ENCODE data around the gene RNF227.
"Not testable (repeated sequence)": the region's sequence is repeated elsewhere in the genome, so short reads cannot be mapped to it uniquely, and the experiment has no call there.

The RNF227 gene

DNA sequence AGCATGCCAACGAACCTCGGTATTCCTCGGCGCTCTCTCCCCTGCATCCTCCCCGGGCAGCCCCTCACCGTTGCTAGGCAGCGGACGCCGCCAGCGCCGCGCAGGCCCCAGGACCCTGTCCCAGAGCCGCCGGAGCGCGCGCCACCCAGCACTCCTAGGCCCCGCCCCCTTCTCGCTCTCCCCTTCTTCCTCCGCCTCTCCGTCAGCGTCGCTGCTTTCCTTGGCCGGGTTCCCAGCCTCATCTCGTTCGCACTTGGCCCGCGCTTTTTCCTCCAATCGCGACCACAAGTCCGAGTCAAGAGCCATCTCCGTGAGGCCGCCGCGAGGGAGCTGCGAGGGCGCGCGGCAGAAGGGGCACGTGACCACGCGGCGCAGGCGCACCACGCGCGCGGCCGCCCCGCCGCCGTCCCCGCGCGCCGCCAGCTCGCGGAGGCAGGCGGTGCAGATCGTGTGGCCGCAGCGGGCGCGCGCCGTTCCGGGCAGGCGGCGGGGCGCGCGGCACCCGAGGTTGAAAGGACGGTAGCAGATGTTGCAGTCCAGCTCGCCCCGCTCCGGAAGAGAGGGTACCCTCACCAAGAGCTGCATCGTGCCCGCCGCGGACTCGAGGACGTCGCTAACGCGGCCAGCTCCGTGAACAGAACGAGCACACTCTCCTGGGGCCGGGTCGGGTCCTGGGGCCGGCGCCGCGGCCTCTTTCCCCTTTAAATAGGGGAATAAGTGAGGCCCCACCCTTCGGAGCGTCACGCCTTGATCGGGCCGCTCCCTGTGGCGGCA is at the start of gene RNF227:
Gene RNF227 (minus strand): TSS at position 679 of the 774 bp plus-strand sequence. CDS start 94 bp downstream, at position 585.
- DNase-seq = peak; percentile 93

DNA sequence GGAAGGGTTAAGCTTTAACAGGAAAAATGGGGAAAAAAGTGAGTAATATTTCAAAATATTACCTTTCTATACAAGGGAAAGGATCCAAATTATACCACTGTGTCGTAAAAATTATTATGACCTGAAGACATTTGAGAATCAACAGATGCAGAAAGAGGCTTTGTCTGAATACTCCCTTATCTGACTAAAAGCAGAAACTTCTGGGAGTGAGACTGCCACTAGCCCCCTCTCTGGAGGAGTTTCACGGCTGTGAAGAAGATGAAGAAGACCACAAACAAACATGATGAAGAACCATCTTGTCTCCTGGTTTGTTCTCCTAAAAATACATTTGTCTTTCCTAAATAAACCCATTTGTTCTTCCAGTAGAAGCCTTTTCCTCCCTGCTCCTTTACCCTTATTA is 45.3 kb upstream of the RNF227 start:
- no peak for DNase-seq

DNA sequence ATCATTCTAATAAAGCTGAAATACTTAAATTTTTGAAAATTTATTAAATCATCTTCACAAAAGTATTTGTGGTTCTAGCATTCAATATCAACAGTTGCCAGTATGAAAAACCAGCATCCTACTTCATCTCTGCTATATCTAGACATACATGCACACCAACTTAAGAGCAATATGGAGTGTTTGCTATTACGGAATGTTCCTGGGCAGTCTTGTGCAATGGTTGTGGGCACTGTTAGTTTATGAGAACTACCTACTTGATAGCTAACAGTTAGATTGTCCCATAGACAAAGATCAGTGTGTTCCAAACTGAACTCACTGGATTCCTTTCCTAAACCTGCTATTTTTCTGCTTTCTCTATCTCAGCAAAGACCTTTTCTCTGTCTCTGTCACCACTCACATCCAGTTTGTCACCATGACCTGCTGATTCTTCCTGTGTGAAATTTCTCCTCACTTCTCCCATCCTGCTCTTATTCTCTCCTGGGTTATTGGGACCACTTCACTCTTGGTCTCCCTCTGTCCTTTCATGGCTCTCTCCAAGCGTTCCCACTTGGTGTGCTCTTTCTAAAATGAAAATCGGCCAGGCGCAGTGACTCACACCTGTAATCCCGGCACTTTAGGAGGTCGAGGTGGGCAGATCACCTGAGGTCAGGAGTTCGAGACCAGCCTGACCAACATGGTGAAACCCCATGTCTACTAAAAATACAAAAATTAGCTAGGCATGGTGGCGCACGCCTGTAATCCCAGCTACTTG is 43.6 kb upstream of the RNF227 start:
- DNase-seq = no peak

DNA sequence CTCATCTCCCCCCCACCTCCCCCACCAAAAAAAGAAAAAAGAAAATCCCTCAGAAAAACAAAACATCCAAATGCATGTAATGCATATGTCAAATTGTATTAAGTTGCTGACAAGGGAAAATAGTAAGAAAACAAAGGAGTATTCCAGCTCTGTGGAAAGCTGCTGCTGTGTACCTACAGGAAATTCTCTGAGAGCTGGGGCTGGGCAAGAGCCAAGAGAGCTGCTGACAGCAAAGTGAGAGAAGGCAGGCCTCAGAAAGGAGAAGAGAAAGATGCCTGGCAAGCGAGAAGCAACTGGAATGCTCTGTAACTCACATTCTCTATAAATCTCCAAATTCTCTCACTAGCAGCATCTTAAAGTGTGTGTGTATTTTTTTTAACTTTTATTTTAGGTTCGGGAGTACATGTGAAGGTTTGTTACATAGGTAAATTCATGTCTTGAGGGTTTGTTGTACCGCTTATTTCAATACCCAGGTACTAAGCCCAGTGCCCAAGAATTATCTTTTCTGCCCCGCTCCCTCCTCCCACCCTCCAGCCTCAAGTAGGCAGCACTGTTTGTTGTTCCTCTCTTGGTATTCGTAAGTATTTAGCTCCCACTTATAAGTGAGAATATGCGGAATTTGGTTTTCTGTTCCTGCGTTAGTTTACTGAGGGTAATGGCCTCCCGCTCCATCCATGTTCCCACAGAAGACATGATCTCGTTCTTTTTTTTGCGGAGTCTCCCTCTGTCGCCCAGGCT is 40.3 kb upstream of the RNF227 start:
- no peak for DNase-seq

DNA sequence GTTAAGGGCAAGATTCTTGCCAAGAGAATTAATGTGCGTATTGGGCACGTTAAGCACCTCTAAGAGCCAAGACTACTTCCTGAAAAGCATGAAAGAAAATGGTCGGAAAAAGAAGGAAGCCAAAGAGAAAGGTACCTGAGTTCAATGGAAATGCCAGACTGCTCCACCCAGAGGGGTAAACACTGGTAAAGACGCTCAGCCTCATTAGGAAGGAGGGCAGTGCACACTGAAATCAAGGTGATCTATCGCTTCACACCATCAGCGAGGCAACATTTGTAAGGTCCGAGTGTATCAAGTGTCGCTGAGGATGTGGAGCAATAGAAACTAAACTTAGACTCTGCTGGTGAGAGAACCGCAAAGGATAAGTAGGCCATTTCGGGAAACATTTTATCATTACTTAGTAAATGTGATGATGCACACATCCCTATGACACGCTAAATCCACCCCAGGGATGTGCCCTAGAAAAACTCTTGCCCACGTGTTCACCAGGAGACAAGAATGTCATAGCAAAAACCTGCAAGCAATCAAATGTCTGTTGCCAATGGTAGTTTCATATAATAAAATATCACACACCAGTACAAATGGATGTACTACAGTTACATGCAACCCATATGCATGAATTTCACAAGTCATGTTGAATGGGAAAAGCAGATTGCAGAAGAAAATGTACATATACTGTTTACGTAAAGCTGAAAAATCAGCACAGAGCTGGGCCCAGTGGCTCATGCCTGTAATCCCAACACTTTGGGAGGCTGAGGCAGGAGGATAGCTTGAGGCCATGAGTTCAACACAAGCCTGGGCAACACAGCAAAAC is 39.5 kb upstream of the RNF227 start:
- no peak for DNase-seq

DNA sequence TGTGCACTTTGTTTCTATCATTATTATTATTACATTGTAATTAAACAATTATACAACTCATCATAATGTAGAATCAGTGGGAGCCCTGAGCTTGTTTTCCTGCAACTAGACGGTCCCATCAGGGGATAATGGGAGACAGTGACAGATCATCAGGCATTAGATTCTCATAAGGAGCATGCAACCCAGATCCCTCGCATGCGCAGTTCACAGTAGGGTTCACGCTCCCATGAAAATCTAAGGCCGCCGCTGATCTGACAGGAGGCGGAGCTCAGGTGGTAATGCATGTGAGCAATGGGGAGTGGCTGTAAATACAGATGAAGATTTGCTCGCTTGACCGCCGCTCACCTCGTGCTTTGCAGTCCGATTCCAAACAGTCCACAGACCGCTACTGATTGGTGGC is 37.2 kb upstream of the RNF227 start:
- DNase-seq = not testable (repeated sequence)

DNA sequence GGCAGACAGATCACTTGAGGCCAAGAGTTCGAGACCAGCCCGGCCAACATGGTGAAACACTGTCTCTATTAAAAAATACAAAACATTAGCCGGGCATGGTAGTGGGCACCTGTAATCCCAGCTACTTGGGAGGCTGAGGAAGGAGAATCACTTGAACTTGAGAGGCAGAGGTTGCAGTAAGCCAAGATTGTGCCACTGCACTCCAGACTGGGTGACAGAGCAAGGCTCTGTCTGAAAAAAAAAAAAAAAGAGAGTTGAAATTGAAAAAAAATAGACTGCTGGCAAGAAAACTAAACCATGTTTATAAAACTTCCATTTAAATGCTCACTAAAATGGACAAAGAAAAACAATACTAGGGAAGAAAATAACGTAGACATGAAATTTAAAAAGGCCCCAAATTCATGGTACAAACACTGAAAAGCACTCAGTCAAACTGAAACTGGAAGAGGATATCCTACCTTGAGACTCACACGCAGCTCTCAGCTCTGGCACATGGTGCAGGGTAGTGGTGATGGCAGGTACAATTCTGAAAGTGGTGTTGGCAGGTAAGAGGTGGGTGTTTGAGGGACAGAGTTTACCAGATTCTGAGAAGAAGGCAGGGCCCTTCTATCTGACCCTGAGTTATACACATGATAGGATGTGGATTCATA is 35.2 kb upstream of the RNF227 start:
- peak; percentile 51 to 57 for DNase-seq

DNA sequence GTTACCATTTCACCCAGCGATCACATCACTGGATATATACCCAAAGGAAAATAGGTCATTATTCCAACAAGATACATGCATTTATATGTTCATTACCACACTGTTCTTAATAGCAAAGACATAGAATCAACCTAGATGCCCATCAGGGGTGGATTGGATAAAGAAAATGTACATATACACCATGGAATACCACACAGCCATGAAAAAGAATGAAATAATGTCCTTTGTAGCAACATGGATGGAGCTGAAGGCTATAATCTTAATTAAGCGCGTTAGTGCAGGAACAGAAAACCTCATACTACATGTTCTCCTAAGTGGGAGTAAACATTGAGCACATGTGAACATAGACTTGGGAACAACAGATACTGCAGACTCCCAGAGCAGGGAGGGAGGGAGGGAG is 34.5 kb upstream of the RNF227 start:
- no peak for DNase-seq

DNA sequence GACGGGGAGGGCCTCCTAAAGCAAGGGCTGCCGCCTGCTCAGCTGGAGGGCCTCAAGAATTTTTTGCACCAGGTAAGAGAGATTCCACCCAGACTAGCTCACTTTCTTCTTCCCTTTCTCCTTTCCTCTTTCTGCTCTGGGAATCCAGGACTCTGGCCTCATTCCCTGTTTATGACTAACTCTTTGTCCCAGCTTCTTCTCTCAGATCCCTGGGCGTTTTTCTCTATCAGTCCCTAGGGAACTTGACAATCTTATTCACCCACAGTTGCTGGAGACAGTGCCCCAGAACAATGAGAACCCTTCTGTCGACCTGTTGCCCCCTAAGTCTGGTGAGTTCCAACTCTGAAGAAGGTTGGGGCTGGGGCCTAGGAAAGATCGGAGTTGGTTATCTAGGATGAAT is 31.6 kb upstream of the RNF227 start:
- no peak for DNase-seq

DNA sequence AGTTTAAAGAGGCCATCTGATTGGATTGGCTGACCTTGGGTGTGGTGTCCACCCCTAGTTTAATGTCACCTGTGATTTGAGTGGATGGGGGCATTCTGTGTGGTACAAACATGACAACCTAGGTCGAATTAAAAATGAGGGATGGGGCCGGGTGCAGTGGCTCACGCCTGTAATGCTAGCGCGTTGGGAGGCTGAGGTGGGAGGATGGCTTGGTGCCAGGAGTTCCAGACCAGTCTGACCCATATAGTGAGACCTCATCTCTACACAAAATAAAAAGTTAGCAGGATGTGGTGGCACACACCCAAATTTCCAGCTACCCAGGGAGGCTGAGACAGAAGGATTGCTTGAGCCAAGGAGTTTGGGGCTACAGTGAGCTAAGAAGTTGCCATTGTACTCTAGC is 30.4 kb upstream of the RNF227 start:
- DNase-seq = no peak

DNA sequence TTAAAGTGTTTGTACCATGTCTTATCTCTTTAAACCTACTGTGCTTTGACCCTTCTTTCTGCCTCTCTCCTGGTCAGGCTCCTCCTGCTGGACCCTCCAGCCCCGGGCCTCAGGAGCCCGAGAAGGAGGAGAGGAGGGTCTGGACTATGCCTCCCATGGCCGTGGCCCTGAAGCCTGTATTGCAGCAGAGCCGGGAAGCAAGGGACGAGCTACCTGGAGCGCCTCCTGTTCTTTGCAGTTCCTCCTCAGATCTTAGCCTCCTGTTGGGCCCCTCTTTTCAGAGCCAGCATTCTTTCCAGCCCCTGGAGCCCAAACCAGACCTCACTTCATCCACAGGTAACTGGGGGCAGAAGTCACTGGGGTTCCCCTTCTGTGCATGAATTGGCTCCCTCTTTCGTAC is 29.6 kb upstream of the RNF227 start:
- no peak for DNase-seq

DNA sequence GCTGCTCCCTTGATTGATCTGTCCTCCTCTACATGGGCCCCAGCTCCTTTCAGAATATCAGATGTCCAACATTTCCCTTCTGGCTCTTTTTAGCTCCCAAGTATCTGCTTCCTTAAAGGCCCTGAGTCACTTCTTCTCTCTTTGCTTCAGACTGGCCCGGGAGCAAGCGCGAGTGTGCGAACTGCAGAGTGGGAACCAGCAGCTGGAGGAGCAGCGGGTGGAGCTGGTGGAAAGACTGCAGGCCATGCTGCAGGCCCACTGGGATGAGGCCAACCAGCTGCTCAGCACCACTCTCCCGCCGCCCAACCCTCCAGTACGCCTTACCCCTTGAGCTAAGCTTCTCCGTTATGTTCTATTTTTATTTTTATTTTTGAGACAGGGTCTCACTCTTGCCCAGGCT is 28.2 kb upstream of the RNF227 start:
- DNase-seq = no peak

DNA sequence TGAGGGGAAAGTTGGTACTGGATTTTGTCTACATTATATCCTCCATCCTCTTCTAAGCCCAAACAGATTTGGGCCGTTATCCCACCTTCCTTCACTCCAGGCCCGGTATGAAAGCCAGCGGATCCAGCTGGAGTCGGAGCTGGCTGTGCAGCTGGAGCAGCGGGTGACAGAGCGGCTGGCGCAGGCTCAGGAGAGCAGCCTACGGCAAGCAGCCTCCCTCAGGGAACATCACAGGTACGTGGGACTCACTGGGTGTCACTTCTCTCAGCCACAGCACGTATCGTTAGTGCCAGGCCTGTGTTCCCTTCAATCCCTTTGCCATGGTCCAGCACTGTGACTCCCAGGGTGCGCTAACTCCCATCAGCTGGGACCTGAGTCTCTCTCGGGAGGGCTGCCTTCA is 27.2 kb upstream of the RNF227 start:
- no peak for DNase-seq

DNA sequence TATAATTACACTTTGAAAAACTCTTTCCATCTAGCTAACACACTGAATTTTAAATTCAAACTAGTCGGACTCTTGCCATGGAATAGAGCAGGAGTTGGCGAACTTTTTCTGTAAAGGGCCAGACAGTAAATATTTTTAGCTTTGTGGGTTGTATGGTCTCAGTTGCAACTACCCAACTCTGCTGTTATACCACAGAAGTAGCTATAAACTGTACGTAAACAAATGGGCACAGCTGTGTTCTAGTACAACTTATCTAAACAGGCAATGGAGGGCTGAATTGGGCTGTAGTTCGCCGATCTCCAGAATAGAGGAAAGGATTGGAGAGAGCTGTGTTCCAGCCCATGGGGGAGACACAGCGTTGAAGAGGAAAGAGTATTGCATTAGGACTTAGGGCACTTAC is 24.7 kb upstream of the RNF227 start:
- no peak for DNase-seq

DNA sequence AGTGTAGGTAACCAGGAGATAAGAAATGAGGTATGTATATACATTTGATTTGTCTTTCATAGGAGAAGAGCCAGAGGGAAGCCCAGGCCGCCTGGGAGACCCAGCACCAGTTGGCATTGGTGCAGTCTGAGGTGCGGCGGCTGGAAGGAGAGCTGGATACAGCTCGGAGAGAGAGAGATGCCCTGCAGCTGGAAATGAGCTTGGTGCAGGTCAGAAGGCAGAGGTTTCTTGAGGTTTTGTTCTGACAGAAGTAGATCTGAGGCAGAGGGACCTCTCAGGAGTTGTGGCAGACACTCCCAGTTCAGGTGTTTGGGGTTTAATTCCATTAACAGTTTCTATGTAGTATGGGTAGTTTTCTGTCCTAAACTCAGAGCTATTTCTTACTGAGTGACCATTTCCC is 23.9 kb upstream of the RNF227 start:
- DNase-seq = no peak

DNA sequence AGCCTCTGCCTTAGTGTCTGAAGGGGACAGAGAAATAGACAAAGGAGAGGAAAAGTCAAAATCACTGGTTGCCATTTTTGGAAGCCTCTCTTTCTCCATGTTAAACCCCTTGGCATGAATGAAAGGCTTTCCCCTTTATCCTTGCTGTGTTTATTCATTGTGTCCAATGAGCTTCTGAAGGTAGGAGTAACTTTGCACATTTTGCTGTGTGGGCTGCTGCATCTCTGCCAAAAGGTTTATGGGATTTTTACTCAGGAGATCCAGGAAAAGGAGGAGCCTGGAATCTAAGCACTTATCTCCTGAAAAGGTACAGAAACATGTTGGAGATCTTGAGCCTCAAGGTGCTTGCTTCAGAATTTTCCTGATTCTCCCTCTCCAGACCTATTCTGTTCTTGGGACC is 19.8 kb upstream of the RNF227 start:
- DNase-seq = no peak

DNA sequence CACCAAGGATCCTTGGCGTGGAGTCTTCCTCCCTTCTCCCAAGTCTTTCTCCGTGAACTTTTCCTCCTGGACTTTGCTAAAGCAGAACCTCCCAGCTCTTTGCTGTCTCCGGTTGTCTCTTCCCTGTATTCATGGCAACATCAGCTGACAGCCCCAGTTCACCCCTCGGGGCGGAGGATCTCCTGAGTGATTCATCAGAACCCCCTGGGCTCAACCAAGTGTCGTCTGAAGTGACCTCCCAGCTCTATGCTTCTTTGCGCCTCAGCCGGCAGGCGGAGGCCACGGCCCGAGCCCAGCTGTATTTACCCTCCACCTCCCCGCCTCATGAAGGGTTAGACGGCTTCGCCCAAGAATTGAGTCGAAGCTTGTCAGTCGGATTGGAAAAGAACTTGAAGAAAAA is 16.9 kb upstream of the RNF227 start:
- peak; percentile 49 to 55 for DNase-seq

DNA sequence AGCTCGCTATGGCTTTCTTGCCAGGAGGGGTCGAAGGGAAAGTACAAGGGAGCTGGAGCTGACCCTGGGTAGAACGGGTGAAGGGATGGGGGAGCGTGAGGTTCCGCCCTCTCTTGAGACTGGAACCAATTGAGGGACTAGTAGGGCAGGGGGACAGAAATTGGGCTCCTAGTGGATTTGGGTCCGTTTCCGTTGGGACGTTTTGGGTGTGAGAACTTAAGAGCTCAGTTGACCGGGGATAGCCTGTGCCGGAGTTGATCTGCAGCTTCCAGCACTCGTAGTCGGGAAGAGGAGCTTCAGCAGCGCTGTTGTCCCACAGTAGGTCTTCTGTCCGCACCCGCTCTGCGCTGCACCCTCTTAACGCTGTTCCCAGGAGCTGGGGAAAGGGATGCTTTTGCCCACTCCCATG is 16.4 kb upstream of the RNF227 start:
- peak in 1 of 2 experiments; percentile 47 for DNase-seq

DNA sequence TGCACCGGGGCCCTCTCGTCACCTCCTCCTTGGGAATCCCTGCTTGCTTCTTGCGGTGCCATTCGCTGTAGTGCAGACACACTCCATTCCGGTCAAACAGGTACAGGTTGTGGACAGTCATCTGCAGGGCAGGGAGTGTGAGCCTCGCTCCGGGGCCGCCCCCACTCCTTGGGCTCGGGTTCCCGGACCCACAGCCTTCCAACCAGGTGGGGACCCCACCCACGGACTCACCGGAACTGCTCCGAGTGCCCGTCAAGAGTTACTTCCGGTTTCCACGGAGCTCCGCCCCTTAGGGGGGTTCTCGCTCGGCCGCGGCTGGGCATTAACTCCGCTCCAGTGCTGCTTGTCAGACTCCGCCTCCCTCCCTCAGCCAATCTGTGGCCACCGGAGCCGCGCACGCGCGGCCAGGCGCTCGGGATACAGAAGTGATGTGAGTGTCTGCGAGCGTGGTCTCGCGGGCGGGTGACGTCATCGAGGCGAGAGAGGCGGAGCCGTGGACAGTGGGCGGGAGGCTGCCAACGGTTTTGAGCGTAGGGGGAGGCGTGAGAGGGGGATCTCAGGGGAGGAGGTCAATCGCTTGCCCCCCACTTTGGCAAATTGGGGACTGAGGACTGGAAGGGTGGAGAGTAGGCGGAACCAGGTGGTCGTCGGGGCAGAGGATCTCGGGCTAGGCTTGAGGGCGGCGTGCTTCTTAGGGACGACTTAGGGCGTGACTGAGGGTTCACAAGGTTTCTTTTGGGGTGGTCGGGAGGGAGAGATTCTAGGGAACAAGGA is 15.8 kb upstream of the RNF227 start, which contains the start of the genes CNTROB and TRAPPC1:
Gene CNTROB (plus strand): TSS at position 498 of the 774 bp plus-strand sequence. CDS start 874 bp downstream, outside the sequence.
Gene TRAPPC1 (minus strand): TSS at position 238 of the 774 bp plus-strand sequence. CDS start 117 bp downstream, at position 121.
- DNase-seq = peak; percentile 99 to 100

DNA sequence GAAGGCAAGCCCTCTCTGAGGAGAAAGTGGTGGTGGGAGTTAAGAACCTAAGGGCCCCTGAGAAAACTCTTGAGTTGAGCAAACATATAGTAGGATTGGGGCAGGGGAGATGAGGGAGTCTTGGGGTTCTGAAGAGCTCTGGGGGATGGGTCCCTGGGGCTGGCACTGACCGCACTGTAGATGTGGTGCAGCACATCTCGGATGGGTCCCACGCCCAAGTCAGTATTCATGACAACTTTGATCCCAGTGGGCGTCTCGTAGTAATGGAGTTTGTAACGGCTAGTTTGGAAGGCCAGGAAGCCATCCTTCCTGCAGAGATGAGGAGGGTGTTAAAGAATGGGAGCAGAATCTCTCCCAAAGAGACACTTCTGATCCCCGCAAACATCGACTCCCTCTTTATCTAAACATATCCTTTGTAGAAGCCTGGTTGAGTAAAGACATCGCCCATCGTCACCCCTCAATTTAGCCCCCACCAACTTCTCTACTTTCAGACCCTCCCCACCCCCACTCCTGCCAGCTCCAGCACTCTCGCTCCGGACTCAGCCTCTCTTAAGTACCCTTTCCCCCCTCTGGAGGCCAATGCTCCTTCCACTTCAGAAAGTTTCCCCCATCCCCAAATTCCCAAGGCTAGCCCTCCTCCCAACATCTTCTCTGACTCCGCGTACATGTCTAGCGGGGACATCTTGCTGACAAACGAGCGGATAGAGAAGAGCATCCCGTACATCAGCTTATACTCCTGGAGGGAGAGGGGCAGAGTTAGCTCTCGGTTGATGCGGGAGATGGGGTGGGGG is 14.9 kb upstream of the RNF227 start:
- no peak for DNase-seq
